Sigmoid colon (tissue), 4 donors: Measurements from ENCODE around the gene ATXN2.

Experiments used
- CTCF ChIP-seq, 4 experiments: fragments of 450-650 bp in 3 of 4; fragments of 200-600 bp in 1 of 4; IDR thresholded peaks; one replicate each; pipeline ENCODE4 v1.5.1; 2016 to 2019; ENCODE audit warnings: antibody characterized with exemption in 4 of 4, mild to moderate bottlenecking in 3 of 4, moderate library complexity in 2 of 4
- EP300 ChIP-seq, 4 donors: sonication (generic); formaldehyde crosslinking; IDR thresholded peaks; one replicate each; pipeline ENCODE4 v1.6.1; 2017; ENCODE audit warnings: antibody characterized with exemption in 4 of 4
- POLR2A ChIP-seq, 2 donors: fragments of 450-650 bp; IDR thresholded peaks; one replicate each; pipeline ENCODE4 v1.6.1; 2016; ENCODE audit warnings: antibody characterized with exemption in 2 of 2, mild to moderate bottlenecking in 2 of 2, moderate library complexity in 2 of 2
- POLR2AphosphoS5 ChIP-seq, 4 donors: sonication (generic); formaldehyde crosslinking; IDR thresholded peaks; one replicate each; pipeline ENCODE4 v1.6.1; 2017; ENCODE audit warnings: antibody characterized with exemption in 4 of 4

GRCh38 chr12:111640506-111640905, 41.4 kb upstream of the ATXN2 start:
- TF ChIP-seq CTCF (IDR thresholded peaks at IDR 0.05) (no peak), POLR2A (IDR thresholded peaks at IDR 0.05) (no peak), EP300 (IDR thresholded peaks at IDR 0.05) (no peak), POLR2AphosphoS5 (IDR thresholded peaks at IDR 0.05) (no peak)
